ENCODE data around the gene TRIM4.

DNA sequence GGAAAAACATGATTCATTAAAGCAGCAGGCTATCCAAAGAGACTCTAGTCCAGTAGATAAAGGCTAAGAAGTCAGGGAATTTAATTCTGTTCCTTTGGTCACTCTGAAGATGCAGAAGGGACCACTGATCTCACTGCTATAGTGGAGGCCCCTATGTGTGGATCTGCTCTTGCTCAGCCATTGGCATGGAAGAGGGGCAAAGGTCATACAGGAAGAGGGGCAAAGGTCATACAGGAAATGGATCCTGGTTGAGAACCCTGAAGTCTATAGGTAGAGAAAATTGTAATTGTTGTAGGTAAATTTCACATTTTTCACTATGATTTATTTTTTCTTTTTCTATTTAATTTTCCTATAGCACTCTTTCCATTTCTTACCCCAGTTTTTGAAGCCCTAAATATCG is 64.1 kb downstream of the TRIM4 start:
- TF ChIP-seq, protein P1, sequence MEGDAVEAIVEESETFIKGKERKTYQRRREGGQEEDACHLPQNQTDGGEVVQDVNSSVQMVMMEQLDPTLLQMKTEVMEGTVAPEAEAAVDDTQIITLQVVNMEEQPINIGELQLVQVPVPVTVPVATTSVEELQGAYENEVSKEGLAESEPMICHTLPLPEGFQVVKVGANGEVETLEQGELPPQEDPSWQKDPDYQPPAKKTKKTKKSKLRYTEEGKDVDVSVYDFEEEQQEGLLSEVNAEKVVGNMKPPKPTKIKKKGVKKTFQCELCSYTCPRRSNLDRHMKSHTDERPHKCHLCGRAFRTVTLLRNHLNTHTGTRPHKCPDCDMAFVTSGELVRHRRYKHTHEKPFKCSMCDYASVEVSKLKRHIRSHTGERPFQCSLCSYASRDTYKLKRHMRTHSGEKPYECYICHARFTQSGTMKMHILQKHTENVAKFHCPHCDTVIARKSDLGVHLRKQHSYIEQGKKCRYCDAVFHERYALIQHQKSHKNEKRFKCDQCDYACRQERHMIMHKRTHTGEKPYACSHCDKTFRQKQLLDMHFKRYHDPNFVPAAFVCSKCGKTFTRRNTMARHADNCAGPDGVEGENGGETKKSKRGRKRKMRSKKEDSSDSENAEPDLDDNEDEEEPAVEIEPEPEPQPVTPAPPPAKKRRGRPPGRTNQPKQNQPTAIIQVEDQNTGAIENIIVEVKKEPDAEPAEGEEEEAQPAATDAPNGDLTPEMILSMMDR (IDR thresholded peaks at IDR 0.05), result no peak
- TF ChIP-seq EP300 (IDR thresholded peaks at IDR 0.05), result no peak
- TF ChIP-seq POLR2A (IDR thresholded peaks at IDR 0.05), result no peak
